HEK293 (cell line): ENCODE measurements around the gene MARCHF3.
A peak's percentile ranks its signal among the peaks of the same experiment; 100 is the strongest.

Experiments
- CTCF ChIA-PET: fragments of 350-600 bp; formaldehyde crosslinking; extraction: SDS; loops from one replicate; lab custom pipeline; 2021; ENCODE audit warnings: antibody characterized with exemption; lab: Yijun Ruan, JAX
- POLR2A ChIA-PET: fragments of 300-600 bp; formaldehyde crosslinking; extraction: SDS; loops from one replicate; lab custom pipeline; 2020; ENCODE audit warnings: antibody characterized with exemption, inconsistent platforms; lab: Yijun Ruan, JAX
- H3K27ac ChIP-seq: fragments of 200-500 bp; sonication (Bioruptor generic); 2 replicates; pipeline ENCODE4 v1.5.1; 2014; ENCODE audit warnings: low read depth, low read length, control low read depth, inconsistent platforms; ENCODE audit errors: extremely low read depth
- H3K36me3 ChIP-seq, 2 experiments: fragments of 200-500 bp in 1 of 2; sonication (Bioruptor generic) in 1 of 2; 1 replicate in 1 of 2; 2 replicates in 1 of 2; pipeline ENCODE4 v1.5.1; 2014 to 2017; ENCODE audit warnings: inconsistent platforms in 2 of 2, low read length in 2 of 2; ENCODE audit not compliant: control insufficient read depth in 2 of 2, insufficient read depth in 1 of 2
- H3K4me1 ChIP-seq: fragments of 200-500 bp; sonication (Bioruptor generic); 2 replicates; pipeline ENCODE4 v1.5.1; 2014; ENCODE audit warnings: mild to moderate bottlenecking, low read length, inconsistent platforms; ENCODE audit not compliant: control insufficient read depth, insufficient read depth
- H3K4me3 ChIP-seq: 2 replicates; pipeline ENCODE4 v1.5.1; 2011; ENCODE audit warnings: low read depth, mild to moderate bottlenecking, control low read depth, low read length, moderate library complexity
- H3K9me3 ChIP-seq: fragments of 200-500 bp; sonication (Bioruptor generic); 2 replicates; pipeline ENCODE4 v1.5.1; 2014; ENCODE audit warnings: low read depth, low read length, inconsistent platforms; ENCODE audit not compliant: control insufficient read depth, insufficient read depth
- GLIS1 ChIP-seq: fragments of 450-650 bp; formaldehyde crosslinking; IDR thresholded peaks from 2 replicates; pipeline ENCODE4 v1.5.1; 2016; ENCODE audit warnings: missing biosample characterization, missing genetic modification characterization
- HOXA7 ChIP-seq: sonication (generic); formaldehyde crosslinking; IDR thresholded peaks from 2 replicates; pipeline ENCODE4 v1.8.1; 2022; ENCODE audit warnings: missing genetic modification reagents, borderline replicate concordance
- OVOL3 ChIP-seq: fragments of 450-650 bp; formaldehyde crosslinking; IDR thresholded peaks from 2 replicates; pipeline ENCODE4 v1.5.1; 2016; ENCODE audit warnings: missing biosample characterization, missing genetic modification characterization
- REPIN1 ChIP-seq: fragments of 450-650 bp; formaldehyde crosslinking; IDR thresholded peaks from 2 replicates; pipeline ENCODE4 v1.5.1; 2017; ENCODE audit warnings: missing biosample characterization, missing genetic modification characterization, low read depth
- SCRT1 ChIP-seq: fragments of 450-650 bp; formaldehyde crosslinking; IDR thresholded peaks from 2 replicates; pipeline ENCODE4 v1.5.1; 2016; ENCODE audit warnings: missing biosample characterization, missing genetic modification characterization, borderline replicate concordance
- ZFP3 ChIP-seq: fragments of 450-650 bp; formaldehyde crosslinking; IDR thresholded peaks from 2 replicates; pipeline ENCODE4 v1.5.1; 2016; ENCODE audit warnings: low read depth, missing biosample characterization, missing genetic modification characterization
- ZFP69B ChIP-seq: fragments of 450-650 bp; formaldehyde crosslinking; IDR thresholded peaks from 2 replicates; pipeline ENCODE4 v1.5.1; 2016; ENCODE audit warnings: missing biosample characterization, missing genetic modification characterization
- ZNF19 ChIP-seq: fragments of 450-650 bp; formaldehyde crosslinking; IDR thresholded peaks from 2 replicates; pipeline ENCODE4; 2016; ENCODE audit warnings: missing biosample characterization, missing genetic modification characterization, low read depth
- ZNF214 ChIP-seq: fragments of 450-650 bp; formaldehyde crosslinking; IDR thresholded peaks from 2 replicates; pipeline ENCODE4 v1.5.1; 2017; ENCODE audit warnings: missing biosample characterization, mild to moderate bottlenecking, missing genetic modification characterization, borderline replicate concordance
- ZNF223 ChIP-seq: fragments of 450-650 bp; formaldehyde crosslinking; IDR thresholded peaks from 2 replicates; pipeline ENCODE4 v1.5.1; 2016; ENCODE audit warnings: missing biosample characterization, missing genetic modification characterization
- ZNF350 ChIP-seq: fragments of 450-650 bp; formaldehyde crosslinking; IDR thresholded peaks from 2 replicates; pipeline ENCODE4 v1.5.0; 2017; ENCODE audit warnings: missing biosample characterization, mild to moderate bottlenecking, missing genetic modification characterization
- ZNF558 ChIP-seq: fragments of 450-650 bp; formaldehyde crosslinking; IDR thresholded peaks from 2 replicates; pipeline ENCODE4 v1.5.1; 2016; ENCODE audit warnings: missing biosample characterization, missing genetic modification characterization
- ZNF626 ChIP-seq: fragments of 450-650 bp; sonication (Bioruptor Pico); formaldehyde crosslinking; IDR thresholded peaks from 2 replicates; pipeline ENCODE4 v1.5.1; 2018; ENCODE audit warnings: missing biosample characterization, missing genetic modification characterization, inconsistent platforms
- TF ChIP-seq, protein P1 (sequence below): fragments of 450-650 bp; formaldehyde crosslinking; IDR thresholded peaks from 2 replicates; pipeline ENCODE4 v1.5.1; 2016; ENCODE audit warnings: missing biosample characterization, missing genetic modification characterization
- TF ChIP-seq, protein P2 (sequence below): fragments of 450-650 bp; formaldehyde crosslinking; IDR thresholded peaks from 2 replicates; pipeline ENCODE4 v1.5.1; 2016; ENCODE audit warnings: missing biosample characterization, missing genetic modification characterization
- TF ChIP-seq, protein P3 (sequence below): fragments of 450-650 bp; formaldehyde crosslinking; IDR thresholded peaks from 2 replicates; pipeline ENCODE4 v1.5.1; 2016; ENCODE audit warnings: missing biosample characterization, missing genetic modification characterization
- TF ChIP-seq, protein P4 (sequence below): fragments of 450-650 bp; formaldehyde crosslinking; IDR thresholded peaks from 2 replicates; pipeline ENCODE4 v1.5.1; 2016; ENCODE audit warnings: missing biosample characterization, missing genetic modification characterization

MARCHF3 gene

DNA sequence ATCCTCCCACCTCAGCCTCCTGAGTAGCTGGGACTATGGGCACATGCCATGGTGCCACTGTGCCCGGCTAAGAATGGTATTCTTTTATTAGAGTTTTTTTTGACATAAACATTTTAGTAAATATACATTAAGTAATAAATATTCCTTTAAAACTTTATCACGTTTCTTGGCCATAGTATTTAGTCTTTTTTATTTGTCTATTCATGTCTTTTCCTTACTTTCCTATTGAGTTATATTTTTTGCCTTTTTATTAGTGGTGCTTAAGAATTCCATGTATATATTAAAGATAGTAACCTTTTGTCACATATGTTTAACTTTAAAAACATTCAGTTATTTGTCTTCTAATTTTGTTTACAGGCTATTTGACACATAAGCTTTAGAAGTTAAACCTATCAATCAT, 73.4 kb downstream of the MARCHF3 start:
- CTCF ChIA-PET, result interaction anchor here (0.6 to 0.7 kb wide), 2 partner anchors 96 to 838 kb away, joined by 3 read pairs; no protein-coding TSS in a partner anchor
- POLR2A ChIA-PET, result no interaction called here

DNA sequence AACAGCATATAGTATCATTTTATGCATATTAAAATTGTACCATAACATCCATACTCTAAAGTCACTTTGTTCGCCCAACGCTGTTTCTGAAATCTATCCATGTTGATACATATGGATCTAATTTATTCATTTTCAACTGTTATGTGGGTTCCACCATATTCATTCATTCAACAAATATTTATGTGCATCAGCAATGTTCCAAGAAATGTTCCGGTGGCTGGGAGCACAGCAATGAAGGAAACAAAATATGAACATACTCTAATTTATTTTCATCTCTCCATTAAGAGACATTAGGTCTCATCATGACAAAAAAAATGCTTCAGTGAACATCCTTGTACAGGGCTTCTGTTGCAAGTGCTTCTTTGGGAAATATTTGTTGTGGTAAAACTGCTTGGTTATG, 75.4 kb downstream of the MARCHF3 start:
- H3K36me3 ChIP-seq, result no peaks in the 10 kb centered on the region
- ChIA-PET POLR2A (no interaction called here), CTCF (no interaction called here)
- no peak overlapping the region for H3K27ac ChIP-seq
- no peak overlapping the region for H3K4me3 ChIP-seq
- no peaks in the 10 kb centered on the region for H3K9me3 ChIP-seq
- no peaks in the 10 kb centered on the region for H3K4me1 ChIP-seq
- TF ChIP-seq, protein P1, sequence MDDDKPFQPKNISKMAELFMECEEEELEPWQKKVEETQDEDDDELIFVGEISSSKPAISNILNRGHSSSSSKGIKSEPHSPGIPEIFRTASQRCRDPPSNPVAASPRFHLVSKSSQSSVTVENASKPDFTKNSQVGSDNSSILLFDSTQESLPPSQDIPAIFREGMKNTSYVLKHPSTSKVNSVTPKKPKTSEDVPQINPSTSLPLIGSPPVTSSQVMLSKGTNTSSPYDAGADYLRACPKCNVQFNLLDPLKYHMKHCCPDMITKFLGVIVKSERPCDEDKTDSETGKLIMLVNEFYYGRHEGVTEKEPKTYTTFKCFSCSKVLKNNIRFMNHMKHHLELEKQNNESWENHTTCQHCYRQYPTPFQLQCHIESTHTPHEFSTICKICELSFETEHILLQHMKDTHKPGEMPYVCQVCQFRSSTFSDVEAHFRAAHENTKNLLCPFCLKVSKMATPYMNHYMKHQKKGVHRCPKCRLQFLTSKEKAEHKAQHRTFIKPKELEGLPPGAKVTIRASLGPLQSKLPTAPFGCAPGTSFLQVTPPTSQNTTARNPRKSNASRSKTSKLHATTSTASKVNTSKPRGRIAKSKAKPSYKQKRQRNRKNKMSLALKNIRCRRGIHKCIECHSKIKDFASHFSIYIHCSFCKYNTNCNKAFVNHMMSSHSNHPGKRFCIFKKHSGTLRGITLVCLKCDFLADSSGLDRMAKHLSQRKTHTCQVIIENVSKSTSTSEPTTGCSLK (tag by site-specific recombination), result no peak
- TF ChIP-seq ZNF214 (tag by site-specific recombination) (no peak), ZFP69B (tag by site-specific recombination) (no peak), GLIS1 (no peak), REPIN1 (tag by site-specific recombination) (no peak), ZNF19 (tag by site-specific recombination) (no peak), ZNF223 (tag by site-specific recombination) (no peak), ZNF626 (tag by site-specific recombination) (no peak), ZFP3 (tag by site-specific recombination) (no peak)
- TF ChIP-seq, protein P2, sequence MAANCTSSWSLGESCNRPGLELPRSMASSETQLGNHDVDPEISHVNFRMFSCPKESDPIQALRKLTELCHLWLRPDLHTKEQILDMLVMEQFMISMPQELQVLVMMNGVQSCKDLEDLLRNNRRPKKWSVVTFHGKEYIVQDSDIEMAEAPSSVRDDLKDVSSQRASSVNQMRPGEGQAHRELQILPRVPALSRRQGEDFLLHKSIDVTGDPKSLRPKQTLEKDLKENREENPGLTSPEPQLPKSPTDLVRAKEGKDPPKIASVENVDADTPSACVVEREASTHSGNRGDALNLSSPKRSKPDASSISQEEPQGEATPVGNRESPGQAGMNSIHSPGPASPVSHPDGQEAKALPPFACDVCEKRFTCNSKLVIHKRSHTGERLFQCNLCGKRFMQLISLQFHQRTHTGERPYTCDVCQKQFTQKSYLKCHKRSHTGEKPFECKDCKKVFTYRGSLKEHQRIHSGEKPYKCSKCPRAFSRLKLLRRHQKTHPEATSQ, result no peak

More for the DNA sequence above, 73.4 kb downstream of the MARCHF3 start:
- Histone ChIP-seq H3K27ac (no peak overlapping the region), H3K36me3 (no peaks in the 10 kb centered on the region), H3K4me3 (no peak overlapping the region), H3K9me3 (no peaks in the 10 kb centered on the region)
- no peak for TF ChIP-seq SCRT1 (tag by site-specific recombination)
- TF ChIP-seq OVOL3 (tag by site-specific recombination), result no peak
- TF ChIP-seq, protein P3, sequence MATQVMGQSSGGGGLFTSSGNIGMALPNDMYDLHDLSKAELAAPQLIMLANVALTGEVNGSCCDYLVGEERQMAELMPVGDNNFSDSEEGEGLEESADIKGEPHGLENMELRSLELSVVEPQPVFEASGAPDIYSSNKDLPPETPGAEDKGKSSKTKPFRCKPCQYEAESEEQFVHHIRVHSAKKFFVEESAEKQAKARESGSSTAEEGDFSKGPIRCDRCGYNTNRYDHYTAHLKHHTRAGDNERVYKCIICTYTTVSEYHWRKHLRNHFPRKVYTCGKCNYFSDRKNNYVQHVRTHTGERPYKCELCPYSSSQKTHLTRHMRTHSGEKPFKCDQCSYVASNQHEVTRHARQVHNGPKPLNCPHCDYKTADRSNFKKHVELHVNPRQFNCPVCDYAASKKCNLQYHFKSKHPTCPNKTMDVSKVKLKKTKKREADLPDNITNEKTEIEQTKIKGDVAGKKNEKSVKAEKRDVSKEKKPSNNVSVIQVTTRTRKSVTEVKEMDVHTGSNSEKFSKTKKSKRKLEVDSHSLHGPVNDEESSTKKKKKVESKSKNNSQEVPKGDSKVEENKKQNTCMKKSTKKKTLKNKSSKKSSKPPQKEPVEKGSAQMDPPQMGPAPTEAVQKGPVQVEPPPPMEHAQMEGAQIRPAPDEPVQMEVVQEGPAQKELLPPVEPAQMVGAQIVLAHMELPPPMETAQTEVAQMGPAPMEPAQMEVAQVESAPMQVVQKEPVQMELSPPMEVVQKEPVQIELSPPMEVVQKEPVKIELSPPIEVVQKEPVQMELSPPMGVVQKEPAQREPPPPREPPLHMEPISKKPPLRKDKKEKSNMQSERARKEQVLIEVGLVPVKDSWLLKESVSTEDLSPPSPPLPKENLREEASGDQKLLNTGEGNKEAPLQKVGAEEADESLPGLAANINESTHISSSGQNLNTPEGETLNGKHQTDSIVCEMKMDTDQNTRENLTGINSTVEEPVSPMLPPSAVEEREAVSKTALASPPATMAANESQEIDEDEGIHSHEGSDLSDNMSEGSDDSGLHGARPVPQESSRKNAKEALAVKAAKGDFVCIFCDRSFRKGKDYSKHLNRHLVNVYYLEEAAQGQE (tag by site-specific recombination), result no peak
- peak; percentile 93 for TF ChIP-seq ZNF558 (tag by site-specific recombination)
- TF ChIP-seq HOXA7 (CRISPR knock-in tag), result no peak
- no peak for TF ChIP-seq ZNF350 (tag by site-specific recombination)
- TF ChIP-seq, protein P4, sequence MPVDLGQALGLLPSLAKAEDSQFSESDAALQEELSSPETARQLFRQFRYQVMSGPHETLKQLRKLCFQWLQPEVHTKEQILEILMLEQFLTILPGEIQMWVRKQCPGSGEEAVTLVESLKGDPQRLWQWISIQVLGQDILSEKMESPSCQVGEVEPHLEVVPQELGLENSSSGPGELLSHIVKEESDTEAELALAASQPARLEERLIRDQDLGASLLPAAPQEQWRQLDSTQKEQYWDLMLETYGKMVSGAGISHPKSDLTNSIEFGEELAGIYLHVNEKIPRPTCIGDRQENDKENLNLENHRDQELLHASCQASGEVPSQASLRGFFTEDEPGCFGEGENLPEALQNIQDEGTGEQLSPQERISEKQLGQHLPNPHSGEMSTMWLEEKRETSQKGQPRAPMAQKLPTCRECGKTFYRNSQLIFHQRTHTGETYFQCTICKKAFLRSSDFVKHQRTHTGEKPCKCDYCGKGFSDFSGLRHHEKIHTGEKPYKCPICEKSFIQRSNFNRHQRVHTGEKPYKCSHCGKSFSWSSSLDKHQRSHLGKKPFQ (tag by site-specific recombination), result no peak
- TF ChIP-seq, all 188 proteins: peak for 1
- peaks cover 2% of the 10 kb centered on the region for H3K4me1 ChIP-seq
